COLO668 (cell line): ENCODE data around the gene E2F6.

Experiments used
- DNase-seq: peaks from one replicate; lab custom pipeline; 2025; ENCODE audit not compliant: unreplicated experiment; lab: John Stamatoyannopoulos, UW

The E2F6 gene

GRCh38 chr2:11459816-11460215, 6.1 kb downstream of the E2F6 start:
- DNase-seq: no peak

GRCh38 chr2:11458753-11459152, 7.2 kb downstream of the E2F6 start:
- no peak for DNase-seq

- DNase-seq: no peak
Observed at GRCh38 chr2:11457935-11458334, 8.0 kb downstream of the E2F6 start.

- DNase-seq: no peak
Observed at GRCh38 chr2:11456251-11456650, 9.7 kb downstream of the E2F6 start.

- no peak for DNase-seq
Observed at GRCh38 chr2:11454824-11455223, 11.1 kb downstream of the E2F6 start.

- no peak for DNase-seq
Observed at GRCh38 chr2:11450791-11451190, 15.2 kb downstream of the E2F6 start.

GRCh38 chr2:11446733-11447248, 19.2 kb downstream of the E2F6 start:
- DNase-seq: peak; percentile 46

- no peak for DNase-seq
Observed at GRCh38 chr2:11444737-11445136, 21.2 kb downstream of the E2F6 start.

- no peak for DNase-seq
Observed at GRCh38 chr2:11438555-11439080, 27.3 kb downstream of the E2F6 start.

GRCh38 chr2:11437602-11438001, 28.4 kb downstream of the E2F6 start:
- DNase-seq: no peak

- no peak for DNase-seq
Observed at GRCh38 chr2:11435036-11435435, 30.9 kb downstream of the E2F6 start.

GRCh38 chr2:11434443-11434842, 31.5 kb downstream of the E2F6 start:
- DNase-seq: no peak

- DNase-seq: no peak
Observed at GRCh38 chr2:11433822-11434221, 32.1 kb downstream of the E2F6 start.

- no peak for DNase-seq
Observed at GRCh38 chr2:11430729-11431128, 35.2 kb downstream of the E2F6 start.

GRCh38 chr2:11427224-11427623, 38.7 kb downstream of the E2F6 start:
- no peak for DNase-seq

- no peak for DNase-seq
Observed at GRCh38 chr2:11422901-11423435, 43.0 kb downstream of the E2F6 start.

- DNase-seq: no peak
Observed at GRCh38 chr2:11422491-11422865, 43.5 kb downstream of the E2F6 start.

- DNase-seq: no peak
Observed at GRCh38 chr2:11421863-11422490, 44.0 kb downstream of the E2F6 start.

- DNase-seq: no peak
Observed at GRCh38 chr2:11420671-11421070, 45.3 kb downstream of the E2F6 start.

- DNase-seq: no peak
Observed at GRCh38 chr2:11420190-11420589, 45.8 kb downstream of the E2F6 start.

- no peak for DNase-seq
Observed at GRCh38 chr2:11419781-11420180, 46.2 kb downstream of the E2F6 start.

- DNase-seq: peak; percentile 14
Observed at GRCh38 chr2:11417946-11418585, 47.9 kb downstream of the E2F6 start.
